IMR-90 (cell line): ENCODE data around the gene ELFN2.

Experiments used
- BHLHE40 ChIP-seq: fragments of 150-350 bp; IDR thresholded peaks from 2 replicates; pipeline ENCODE4 v1.6.1; 2016; ENCODE audit warnings: mild to moderate bottlenecking, low read depth, low read length
- CEBPB ChIP-seq: IDR thresholded peaks from 2 replicates; pipeline ENCODE4 v1.6.1; 2012; ENCODE audit warnings: low read depth, low read length, improper control_type of control experiment
- CHD1 ChIP-seq: IDR thresholded peaks from 2 replicates; pipeline ENCODE4 v1.6.1; 2012; ENCODE audit warnings: low read depth, low read length, improper control_type of control experiment
- CTCF ChIP-seq: conservative IDR thresholded peaks from 2 replicates; pipeline ENCODE4 v1.5.1; 2012; ENCODE audit warnings: mild to moderate bottlenecking, low read depth, low read length, improper control_type of control experiment
- FOS ChIP-seq: fragments of 150-350 bp; IDR thresholded peaks from 2 replicates; pipeline ENCODE4 v1.6.1; 2016; ENCODE audit warnings: low read depth, low read length
- MAFK ChIP-seq: IDR thresholded peaks from 2 replicates; pipeline ENCODE4 v1.6.1; 2012; ENCODE audit warnings: low read depth, low read length, improper control_type of control experiment
- MAZ ChIP-seq: IDR thresholded peaks from 2 replicates; pipeline ENCODE4 v1.6.1; 2012; ENCODE audit warnings: low read depth, mild to moderate bottlenecking, low read length, improper control_type of control experiment, moderate library complexity, borderline replicate concordance
- MXI1 ChIP-seq: IDR thresholded peaks from 2 replicates; pipeline ENCODE4 v1.6.1; 2012; ENCODE audit warnings: low read depth, mild to moderate bottlenecking, low read length, moderate library complexity, borderline replicate concordance
- NFE2L2 ChIP-seq: fragments of 150-350 bp; IDR thresholded peaks from 2 replicates; pipeline ENCODE4 v1.6.1; 2016; ENCODE audit warnings: low read depth, mild to moderate bottlenecking, low read length
- POLR2A ChIP-seq: IDR thresholded peaks from 2 replicates; pipeline ENCODE4 v1.6.1; 2012; ENCODE audit warnings: mild to moderate bottlenecking, low read depth, low read length
- RAD21 ChIP-seq: IDR thresholded peaks from 2 replicates; pipeline ENCODE4 v1.6.1; 2012; ENCODE audit warnings: low read length, improper control_type of control experiment
- RFX5 ChIP-seq: IDR thresholded peaks from 2 replicates; pipeline ENCODE4 v1.8.0; 2012; ENCODE audit warnings: low read depth, mild to moderate bottlenecking, low read length, moderate library complexity
- SMC3 ChIP-seq: fragments of 150-350 bp; IDR thresholded peaks from 2 replicates; pipeline ENCODE4 v1.6.1; 2016; ENCODE audit warnings: low read depth, mild to moderate bottlenecking, antibody characterized with exemption, low read length, moderate library complexity
- TF ChIP-seq, protein P1 (sequence below): fragments of 150-350 bp; IDR thresholded peaks from 2 replicates; pipeline ENCODE4 v1.6.1; 2017; ENCODE audit warnings: mild to moderate bottlenecking, antibody characterized with exemption, low read length, low read depth

- TF ChIP-seq CTCF: no peak
- no peak for TF ChIP-seq BHLHE40
- no peak for TF ChIP-seq RAD21
- no peak for TF ChIP-seq SMC3
- TF ChIP-seq POLR2A: no peak
- TF ChIP-seq CEBPB: no peak
- no peak for TF ChIP-seq MAFK
- no peak for TF ChIP-seq MAZ
- TF ChIP-seq NFE2L2: no peak
- TF ChIP-seq MXI1: no peak
- TF ChIP-seq, protein P1, sequence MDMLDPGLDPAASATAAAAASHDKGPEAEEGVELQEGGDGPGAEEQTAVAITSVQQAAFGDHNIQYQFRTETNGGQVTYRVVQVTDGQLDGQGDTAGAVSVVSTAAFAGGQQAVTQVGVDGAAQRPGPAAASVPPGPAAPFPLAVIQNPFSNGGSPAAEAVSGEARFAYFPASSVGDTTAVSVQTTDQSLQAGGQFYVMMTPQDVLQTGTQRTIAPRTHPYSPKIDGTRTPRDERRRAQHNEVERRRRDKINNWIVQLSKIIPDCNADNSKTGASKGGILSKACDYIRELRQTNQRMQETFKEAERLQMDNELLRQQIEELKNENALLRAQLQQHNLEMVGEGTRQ: no peak
- TF ChIP-seq RFX5: no peak
- TF ChIP-seq FOS: no peak
- no peak for TF ChIP-seq CHD1
Observed at GRCh38 chr22:37334461-37334858, 92.8 kb downstream of the ELFN2 start.
